Endodermal cell (in vitro differentiated cells): ENCODE measurements around the gene CNTNAP4. TPM values are rescaled to one million over a fixed set of nuclear protein-coding genes. Genes with fewer than 3 reads are reported as not detected.

Source experiments
- DNase-seq: peaks from one replicate; pipeline ENCODE4 v3.0.0-alpha.2; 2017
- H3K27ac ChIP-seq: 2 replicates; pipeline ENCODE4 v1.5.1; 2013; ENCODE audit warnings: mild to moderate bottlenecking, low read depth, low read length, moderate library complexity
- H3K27me3 ChIP-seq: 2 replicates; pipeline ENCODE4 v1.6.1; 2013; ENCODE audit warnings: mild to moderate bottlenecking, low read length, moderate library complexity; ENCODE audit not compliant: insufficient read depth, control insufficient read depth, poor library complexity, severe bottlenecking
- H3K36me3 ChIP-seq: 2 replicates; pipeline ENCODE4 v1.7.0; 2013; ENCODE audit warnings: mild to moderate bottlenecking, low read length, moderate library complexity; ENCODE audit not compliant: control insufficient read depth, insufficient read depth
- H3K4me1 ChIP-seq: one replicate; pipeline ENCODE4 v1.7.0; 2013; ENCODE audit warnings: low read length; ENCODE audit not compliant: control insufficient read depth, insufficient read depth
- H3K4me3 ChIP-seq: 2 replicates; pipeline ENCODE4 v1.5.1; 2013; ENCODE audit warnings: mild to moderate bottlenecking, low read length, moderate library complexity
- H3K9ac ChIP-seq: 2 replicates; pipeline ENCODE4 v1.6.1; 2013; ENCODE audit warnings: mild to moderate bottlenecking, low read length, moderate library complexity; ENCODE audit not compliant: poor library complexity, severe bottlenecking; ENCODE audit errors: extremely low read depth
- H3K9me3 ChIP-seq: 2 replicates; pipeline ENCODE4 v1.6.1; 2013; ENCODE audit warnings: mild to moderate bottlenecking, low read length, moderate library complexity; ENCODE audit not compliant: control insufficient read depth
- H3K27ac Mint-ChIP-seq: 2 replicates; pipeline ENCODE4 v1.8.0; 2020; ENCODE audit warnings: mixed read lengths
- H3K27me3 Mint-ChIP-seq: 2 replicates; pipeline ENCODE4 v1.8.0; 2021; ENCODE audit warnings: mild to moderate bottlenecking, mixed read lengths; ENCODE audit not compliant: insufficient read depth
- H3K36me3 Mint-ChIP-seq: 2 replicates; pipeline ENCODE4 v1.8.0; 2020; ENCODE audit warnings: low read depth, mixed read lengths
- H3K4me1 Mint-ChIP-seq: 2 replicates; pipeline ENCODE4 v1.8.0; 2020; ENCODE audit warnings: mixed read lengths
- H3K4me3 Mint-ChIP-seq: 2 replicates; pipeline ENCODE4 v1.8.0; 2020; ENCODE audit warnings: mild to moderate bottlenecking, moderate library complexity, mixed read lengths
- H3K9me3 Mint-ChIP-seq: 2 replicates; pipeline ENCODE4 v1.8.0; 2020; ENCODE audit warnings: mild to moderate bottlenecking, mixed read lengths
- CTCF ChIP-seq: fragments of 200-600 bp; sonication (generic); conservative IDR thresholded peaks from 2 replicates; pipeline ENCODE4 v1.5.0; 2021; ENCODE audit warnings: antibody characterized with exemption, mild to moderate bottlenecking
- WGBS, 2 experiments: methylation state at CpG; one replicate each; pipeline versions ENCODE4 v1.1.5 to v1.1.7; 2013; ENCODE audit warnings: missing lambda C conversion rate in 2 of 2, mixed read lengths in 1 of 2; ENCODE audit not compliant: insufficient coverage in 1 of 2, insufficient read length in 1 of 2; 5-methylcytosine and 5-hydroxymethylcytosine counted together
- total RNA-seq, 2 donors: library from RNA; stranded (reverse); fragmentation: NEBNext Ultra II Directional in 1 of 2; extraction: Animal tissue kit (Norgen Biotek cat#: 25700) in 1 of 2; gene quantifications; 2 replicates in 1 of 2; 3 replicates in 1 of 2; pipeline ENCODE4 v1.2.1, GENCODE V29; 2021

CNTNAP4 gene
- total RNA-seq, 2 donors from 2014 or later = 0.24 to 0.55 TPM

GRCh38 chr16:76329106-76329505 is 51.9 kb downstream of the CNTNAP4 start:
- no peak for DNase-seq
- no peaks in the 10 kb centered on the region for H3K4me1 ChIP-seq
- no peaks in the 10 kb centered on the region for H3K36me3 Mint-ChIP-seq

GRCh38 chr16:76335180-76335974 is 58.2 kb downstream of the CNTNAP4 start:
- Histone ChIP-seq H3K9ac (no peak overlapping the region), H3K27me3 (no peaks in the 10 kb centered on the region), H3K4me3 (no peak overlapping the region), H3K9me3 (peaks cover 30% of the 10 kb centered on the region), H3K4me1 (no peaks in the 10 kb centered on the region), H3K27ac (no peak overlapping the region), H3K36me3 (no peaks in the 10 kb centered on the region)
- Mint-ChIP-seq H3K36me3 (peaks cover 5% of the 10 kb centered on the region), H3K27me3 (peaks cover 4% of the 10 kb centered on the region), H3K4me1 (peaks cover 3% of the 10 kb centered on the region), H3K4me3 (no peak overlapping the region), H3K27ac (no peak overlapping the region), H3K9me3 (peaks cover 35% of the 10 kb centered on the region)
- DNase-seq = peak; percentile 51
- no peak for TF ChIP-seq CTCF
- 78 to 89% methylated on average over 3 of the region's 3 CpGs for WGBS, 2 experiments

More at GRCh38 chr16:76329106-76329505, 51.9 kb downstream of the CNTNAP4 start:
- H3K27me3 Mint-ChIP-seq = peaks cover 2% of the 10 kb centered on the region
- Histone ChIP-seq H3K27ac (no peak overlapping the region), H3K27me3 (no peaks in the 10 kb centered on the region), H3K9ac (no peak overlapping the region), H3K9me3 (no peaks in the 10 kb centered on the region), H3K4me3 (no peak overlapping the region), H3K36me3 (no peaks in the 10 kb centered on the region)
- TF ChIP-seq CTCF = no peak
- peaks cover 4% of the 10 kb centered on the region for H3K9me3 Mint-ChIP-seq
- H3K4me3 Mint-ChIP-seq = no peak overlapping the region
- no CpG with 5 or more reads among the region's 1 CpG for WGBS, 2 experiments
- H3K27ac Mint-ChIP-seq = no peak overlapping the region
- no peaks in the 10 kb centered on the region for H3K4me1 Mint-ChIP-seq

GRCh38 chr16:76336112-76336511 is 58.9 kb downstream of the CNTNAP4 start:
- Mint-ChIP-seq H3K36me3 (peaks cover 5% of the 10 kb centered on the region), H3K4me3 (no peak overlapping the region), H3K9me3 (peaks cover 35% of the 10 kb centered on the region), H3K27ac (no peak overlapping the region), H3K4me1 (peaks cover 3% of the 10 kb centered on the region), H3K27me3 (peaks cover 4% of the 10 kb centered on the region)
- Histone ChIP-seq H3K9me3 (peaks cover 30% of the 10 kb centered on the region), H3K36me3 (no peaks in the 10 kb centered on the region), H3K9ac (no peak overlapping the region), H3K27ac (no peak overlapping the region), H3K4me1 (no peaks in the 10 kb centered on the region), H3K4me3 (peak overlapping the region; percentile 26), H3K27me3 (no peaks in the 10 kb centered on the region)
- no peak for DNase-seq
- 100% methylated on average over 1 of the region's 1 CpG; no CpG with 5 or more reads in 1 of the 2 experiments for WGBS, 2 experiments
- TF ChIP-seq CTCF = no peak
